ACHN (cell line): ENCODE measurements around the gene TRPV6.
A peak's percentile ranks its signal among the peaks of the same experiment; 100 is the strongest.

Experiments used
- DNase-seq: peaks from one replicate; pipeline ENCODE4 v3.0.0-alpha.2; 2015
- in situ Hi-C: cut with HindIII; loops from 2 replicates; pipeline ENCODE4 v1.10.0; 2017; ENCODE audit warnings: low sequenced_read_pairs, low pct_ligation_motif_present, low pct_unique_long_range_greater_than_20kb

The TRPV6 gene

DNA sequence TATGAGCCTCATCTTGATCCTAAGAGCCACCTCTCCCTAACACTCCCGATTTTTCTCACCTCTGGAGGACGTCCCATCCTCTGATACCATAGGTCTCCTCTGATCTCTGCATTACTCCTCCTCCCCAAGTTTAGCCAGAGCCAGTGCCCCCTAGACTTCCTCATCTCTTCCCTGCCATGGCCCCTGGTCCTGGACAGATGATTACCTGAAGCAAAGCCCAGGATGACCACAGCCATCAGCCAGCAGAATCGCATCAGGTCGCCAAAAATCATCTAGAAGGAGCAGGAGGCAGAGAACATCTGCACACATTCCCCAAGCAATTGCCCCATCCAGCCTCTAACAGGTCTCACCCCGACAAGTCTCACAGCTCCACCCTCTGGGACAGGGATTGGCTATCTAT is 11.7 kb downstream of the TRPV6 start:
- no peak for DNase-seq
- in situ Hi-C loops = no loop called here

DNA sequence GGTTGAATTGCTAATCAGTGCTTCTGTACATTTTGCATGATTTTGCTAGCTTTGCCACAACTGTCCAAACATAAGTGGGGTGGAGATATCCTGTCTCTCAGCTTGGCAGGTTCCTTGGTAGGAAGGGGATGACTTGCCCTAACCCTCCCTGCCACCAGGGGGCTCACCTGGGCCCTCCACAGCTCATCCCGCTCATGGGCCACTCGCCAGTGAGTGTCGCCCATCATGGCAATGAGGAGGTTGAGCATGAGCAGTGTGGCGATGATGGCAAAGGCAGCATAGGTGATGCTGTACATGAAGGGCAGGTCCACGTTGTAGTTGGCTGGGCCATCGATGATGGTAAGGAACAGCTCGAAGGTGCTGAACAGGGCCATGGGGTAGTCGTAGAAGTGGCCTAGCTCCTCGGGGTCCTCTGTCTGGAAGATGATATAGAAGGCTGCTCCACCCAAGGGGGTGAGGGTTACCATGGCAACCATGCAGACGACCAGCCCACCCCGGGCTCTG is 12.2 kb downstream of the TRPV6 start:
- DNase-seq = peak; percentile 37
- in situ Hi-C loops = no loop called here

DNA sequence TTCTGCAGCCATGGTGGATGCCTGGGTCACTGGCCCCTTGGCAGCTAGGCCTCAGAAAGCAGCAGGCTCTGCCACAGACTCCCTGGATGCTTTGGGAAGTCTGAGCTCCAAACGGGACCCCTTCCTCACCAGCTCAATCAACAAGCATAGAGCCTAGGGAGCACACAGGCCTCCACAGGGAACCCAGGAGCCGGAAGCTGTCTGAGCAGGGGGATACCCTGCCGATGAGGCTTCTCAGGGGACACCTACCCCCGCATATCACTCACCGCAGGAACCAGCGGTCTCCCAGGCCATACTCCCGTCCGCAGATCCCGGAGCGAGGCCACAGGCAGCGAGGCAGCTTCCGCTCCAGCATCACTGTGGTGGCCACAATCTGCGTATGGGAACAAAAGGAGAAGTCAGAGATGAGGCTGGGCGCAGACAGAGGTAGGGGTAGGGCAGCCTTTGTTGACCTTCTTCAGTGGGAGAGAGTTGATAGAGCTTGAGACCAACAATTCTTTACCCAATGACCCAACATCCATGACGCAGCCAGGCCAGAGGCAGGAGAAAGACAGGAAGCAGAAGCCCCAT is 13.4 kb downstream of the TRPV6 start:
- no peak for DNase-seq
- in situ Hi-C loops = no loop called here

DNA sequence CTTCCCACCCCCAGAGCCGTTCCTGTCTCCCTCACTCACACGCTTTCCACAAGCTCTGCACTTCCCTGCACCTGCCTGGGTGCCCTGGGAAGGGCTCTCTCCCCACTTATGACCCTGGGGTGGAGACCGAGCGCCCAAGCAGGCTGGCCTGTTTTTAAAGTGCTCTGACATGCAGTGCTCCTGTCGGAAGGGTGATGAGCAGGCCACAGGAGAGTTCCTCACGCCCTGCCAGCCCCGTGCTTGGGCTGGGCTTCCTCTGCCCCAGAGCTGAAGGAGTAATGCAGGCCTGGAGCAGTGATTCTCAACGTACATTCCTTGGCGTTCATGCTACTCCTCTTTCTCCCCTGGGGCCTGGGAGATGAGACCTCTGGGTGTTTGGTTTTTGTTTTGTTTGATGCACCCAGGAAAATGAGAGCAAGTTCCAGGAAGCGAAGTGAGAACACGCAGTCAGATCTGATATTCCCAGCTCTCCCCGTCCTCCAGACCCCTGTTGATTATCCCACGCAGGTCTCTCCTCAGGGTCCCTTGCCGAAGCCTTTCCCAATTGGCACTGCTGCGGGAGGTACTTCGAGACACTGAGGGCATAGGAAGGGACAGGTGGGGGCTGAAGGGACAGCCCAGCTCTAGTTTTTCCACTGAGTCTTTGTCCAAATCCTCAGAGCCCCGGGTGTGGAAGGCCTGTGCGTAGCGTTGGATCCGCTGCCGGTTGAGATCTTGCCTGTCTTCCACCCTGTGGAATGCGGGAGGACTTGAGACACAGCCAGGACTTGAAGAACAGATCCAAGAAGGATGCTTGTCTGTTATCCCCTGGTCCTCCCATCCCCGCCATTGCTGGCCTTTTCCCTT is 14.1 kb downstream of the TRPV6 start:
- no peak for DNase-seq
- in situ Hi-C loops = no loop called here

GRCh38 chr7:142870566-142871259 is 14.8 kb downstream of the TRPV6 start:
- DNase-seq = no peak
- in situ Hi-C loops = no loop called here

DNA sequence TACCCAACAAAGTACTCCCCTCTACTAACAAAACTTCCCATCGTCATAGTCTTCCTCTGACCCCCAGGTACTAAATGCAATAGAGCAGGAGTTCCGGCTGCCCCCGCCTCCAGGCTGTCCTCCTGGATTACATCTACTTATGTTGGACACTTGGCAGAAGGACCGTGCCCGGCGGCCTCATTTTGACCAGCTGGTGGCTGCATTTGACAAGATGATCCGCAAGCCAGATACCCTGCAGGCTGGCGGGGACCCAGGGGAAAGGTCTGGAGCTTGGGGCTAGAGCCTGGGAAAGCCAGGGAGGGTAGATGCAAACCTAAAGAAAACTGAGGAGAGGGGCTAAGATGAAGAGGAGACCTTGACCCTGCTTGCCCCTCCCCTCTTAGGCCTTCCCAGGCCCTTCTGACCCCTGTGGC is 15.4 kb downstream of the TRPV6 start:
- no peak for DNase-seq
- in situ Hi-C loops = no loop called here

DNA sequence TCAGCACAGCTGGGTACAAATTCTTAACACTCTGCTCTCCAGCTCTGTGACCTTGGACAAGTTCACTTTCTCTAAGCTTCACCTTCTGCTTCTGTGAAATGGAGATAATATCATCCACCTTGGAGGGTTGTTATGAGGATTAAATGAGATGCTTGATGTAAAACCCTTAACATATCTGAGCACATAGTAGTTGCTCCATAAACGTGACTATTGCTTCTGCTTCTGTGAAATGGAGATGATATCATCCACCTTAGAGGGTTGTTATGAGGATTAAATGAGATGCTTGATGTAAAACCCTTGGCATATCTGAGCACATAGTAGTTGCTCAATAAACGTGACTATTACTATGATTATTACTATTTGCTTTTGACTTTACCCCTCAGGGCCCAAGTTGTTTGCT is 16.1 kb downstream of the TRPV6 start:
- no peak for DNase-seq
- in situ Hi-C loops = no loop called here

DNA sequence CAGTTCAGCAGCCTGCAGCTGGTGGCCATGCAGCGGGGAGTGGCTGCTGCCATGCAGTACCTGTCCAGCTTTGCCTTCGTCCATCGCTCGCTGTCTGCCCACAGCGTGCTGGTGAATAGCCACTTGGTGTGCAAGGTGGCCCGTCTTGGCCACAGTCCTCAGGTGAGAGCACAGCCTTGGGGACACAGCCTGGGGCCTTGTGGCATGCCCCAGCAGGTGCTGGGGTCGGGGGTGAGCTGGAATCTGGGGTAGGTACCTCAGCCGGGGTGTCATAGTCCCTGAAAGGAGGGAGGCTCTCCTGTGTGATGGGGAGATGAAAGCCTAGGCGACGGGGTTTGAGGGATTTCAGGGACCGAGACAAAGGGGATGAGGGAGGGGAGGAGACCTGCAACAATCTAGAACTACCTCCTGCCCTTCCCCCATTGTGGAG is 16.5 kb downstream of the TRPV6 start:
- DNase-seq = no peak
- in situ Hi-C loops = no loop called here

GRCh38 chr7:142868188-142868985 is 17.2 kb downstream of the TRPV6 start:
- in situ Hi-C loops = no loop called here
- DNase-seq = no peak

DNA sequence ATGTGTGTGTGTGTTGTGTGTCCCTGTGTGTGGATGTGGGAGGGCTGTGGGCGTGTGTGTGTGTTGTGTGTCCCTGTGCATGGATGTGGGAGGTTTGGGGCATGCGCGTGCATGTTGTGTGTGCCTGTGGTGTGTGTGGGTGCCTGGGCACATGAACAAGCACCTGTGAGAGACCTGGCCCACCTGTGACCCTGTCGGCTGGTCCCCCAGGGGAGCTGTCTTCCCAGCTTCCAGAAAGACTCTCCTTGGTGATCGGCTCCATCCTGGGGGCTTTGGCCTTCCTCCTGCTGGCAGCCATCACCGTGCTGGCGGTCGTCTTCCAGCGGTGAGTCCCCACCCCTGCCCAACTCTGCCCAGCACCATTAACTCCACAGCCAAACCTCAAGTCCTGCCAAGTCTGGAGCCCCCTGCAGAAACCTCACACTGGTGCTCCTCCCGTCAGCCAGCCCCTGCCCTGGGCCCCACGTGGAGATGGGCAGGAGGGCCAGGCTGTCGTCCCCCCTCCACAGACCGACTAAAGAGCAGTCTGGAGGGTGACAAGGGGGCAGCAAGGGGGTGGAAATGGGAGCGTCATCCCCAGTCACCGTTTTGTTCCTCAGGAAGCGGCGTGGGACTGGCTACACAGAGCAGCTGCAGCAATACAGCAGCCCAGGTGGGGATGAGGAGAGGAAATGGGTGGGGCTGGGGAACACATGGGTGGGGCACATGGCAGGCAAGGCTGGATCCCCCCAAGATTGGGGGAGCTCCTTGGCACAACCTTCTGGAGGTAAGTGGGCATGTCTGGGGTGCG is 18.0 kb downstream of the TRPV6 start:
- in situ Hi-C loops = no loop called here

GRCh38 chr7:142867097-142867378 is 18.5 kb downstream of the TRPV6 start:
- DNase-seq = no peak
- in situ Hi-C loops = no loop called here

More for the DNA sequence above, 18.0 kb downstream of the TRPV6 start:
- DNase-seq = no peak

DNA sequence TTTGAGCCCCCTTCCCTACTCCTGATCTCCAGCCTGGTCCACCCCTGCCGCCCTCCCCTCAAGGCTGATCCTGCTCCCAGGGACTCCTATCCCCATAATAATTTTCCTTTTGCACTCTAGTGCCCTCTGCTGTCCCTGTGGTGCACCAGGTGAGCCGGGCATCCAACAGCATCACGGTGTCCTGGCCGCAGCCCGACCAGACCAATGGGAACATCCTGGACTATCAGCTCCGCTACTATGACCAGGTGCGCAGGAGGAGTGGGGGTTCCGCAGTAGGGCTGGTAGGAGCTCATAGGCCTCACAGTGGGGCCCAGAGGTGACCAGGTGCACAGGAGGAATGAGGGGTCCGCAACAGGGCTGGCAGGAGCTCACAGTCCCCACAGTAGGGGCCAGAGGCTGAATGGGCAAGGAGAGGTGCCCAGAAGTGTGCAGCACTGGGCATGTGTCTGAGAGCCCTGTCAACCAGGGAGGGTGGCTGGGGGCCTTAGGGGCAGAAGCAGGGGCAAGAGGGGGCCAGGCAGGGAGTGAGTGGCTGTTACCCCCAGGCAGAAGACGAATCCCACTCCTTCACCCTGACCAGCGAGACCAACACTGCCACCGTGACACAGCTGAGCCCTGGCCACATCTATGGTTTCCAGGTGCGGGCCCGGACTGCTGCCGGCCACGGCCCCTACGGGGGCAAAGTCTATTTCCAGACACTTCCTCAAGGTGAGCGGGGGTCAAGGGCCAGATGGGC is 19.0 kb downstream of the TRPV6 start:
- in situ Hi-C loops = no loop called here
- DNase-seq = peak; percentile 58

- in situ Hi-C loops = no loop called here
Measured at GRCh38 chr7:142865766-142866165, 19.8 kb downstream of the TRPV6 start.

DNA sequence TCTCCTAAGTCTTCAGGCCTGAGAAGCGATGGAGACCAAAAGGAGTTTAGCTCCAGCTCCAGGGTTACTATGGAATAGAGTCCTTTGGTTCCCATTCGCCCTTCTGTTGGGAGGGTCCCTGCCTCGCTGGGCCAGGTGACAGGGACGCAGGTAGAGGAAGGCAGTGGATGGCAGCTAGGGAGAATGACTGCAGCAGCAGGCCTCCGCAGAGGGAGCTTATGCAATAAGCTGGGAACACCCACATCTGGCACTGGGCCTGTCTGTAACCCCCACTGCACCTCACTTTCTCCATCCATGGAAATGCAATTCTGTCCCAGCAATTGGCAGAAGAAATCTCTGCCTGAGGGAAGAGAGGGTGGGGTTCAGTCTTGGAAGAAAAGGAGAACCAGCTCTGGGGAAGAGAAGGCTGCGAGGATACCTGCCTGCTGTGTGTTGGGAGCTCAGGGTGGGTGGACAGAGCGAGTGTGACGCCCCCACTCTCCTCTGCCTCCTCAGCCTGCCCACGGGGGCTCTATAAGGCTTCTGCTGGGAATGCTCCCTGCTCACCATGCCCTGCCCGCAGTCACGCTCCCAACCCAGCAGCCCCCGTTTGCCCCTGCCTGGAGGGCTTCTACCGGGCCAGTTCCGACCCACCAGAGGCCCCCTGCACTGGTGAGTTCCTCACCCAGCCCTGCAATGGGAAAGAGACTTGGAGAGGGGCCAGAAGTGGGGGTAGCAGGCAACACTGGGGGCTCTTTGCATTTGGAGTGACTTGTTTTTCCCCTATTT is 20.4 kb downstream of the TRPV6 start:
- in situ Hi-C loops = no loop called here

More at GRCh38 chr7:142865766-142866165, 19.8 kb downstream of the TRPV6 start:
- no peak for DNase-seq

DNA sequence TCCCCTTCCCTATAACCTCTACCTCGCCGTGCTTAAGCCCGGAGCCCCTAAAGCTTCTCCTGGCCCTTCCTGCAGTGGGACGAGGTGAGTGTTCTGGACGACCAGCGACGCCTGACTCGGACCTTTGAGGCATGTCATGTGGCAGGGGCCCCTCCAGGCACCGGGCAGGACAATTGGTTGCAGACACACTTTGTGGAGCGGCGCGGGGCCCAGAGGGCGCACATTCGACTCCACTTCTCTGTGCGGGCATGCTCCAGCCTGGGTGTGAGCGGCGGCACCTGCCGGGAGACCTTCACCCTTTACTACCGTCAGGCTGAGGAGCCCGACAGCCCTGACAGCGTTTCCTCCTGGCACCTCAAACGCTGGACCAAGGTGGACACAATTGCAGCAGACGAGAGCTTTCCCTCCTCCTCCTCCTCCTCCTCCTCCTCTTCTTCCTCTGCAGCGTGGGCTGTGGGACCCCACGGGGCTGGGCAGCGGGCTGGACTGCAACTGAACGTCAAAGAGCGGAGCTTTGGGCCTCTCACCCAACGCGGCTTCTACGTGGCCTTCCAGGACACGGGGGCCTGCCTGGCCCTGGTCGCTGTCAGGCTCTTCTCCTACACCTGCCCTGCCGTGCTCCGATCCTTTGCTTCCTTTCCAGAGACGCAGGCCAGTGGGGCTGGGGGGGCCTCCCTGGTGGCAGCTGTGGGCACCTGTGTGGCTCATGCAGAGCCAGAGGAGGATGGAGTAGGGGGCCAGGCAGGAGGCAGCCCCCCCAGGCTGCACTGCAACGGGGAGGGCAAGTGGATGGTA is 21.5 kb downstream of the TRPV6 start:
- in situ Hi-C loops = no loop called here
- no peak for DNase-seq

More for the DNA sequence above, 20.4 kb downstream of the TRPV6 start:
- DNase-seq = no peak

DNA sequence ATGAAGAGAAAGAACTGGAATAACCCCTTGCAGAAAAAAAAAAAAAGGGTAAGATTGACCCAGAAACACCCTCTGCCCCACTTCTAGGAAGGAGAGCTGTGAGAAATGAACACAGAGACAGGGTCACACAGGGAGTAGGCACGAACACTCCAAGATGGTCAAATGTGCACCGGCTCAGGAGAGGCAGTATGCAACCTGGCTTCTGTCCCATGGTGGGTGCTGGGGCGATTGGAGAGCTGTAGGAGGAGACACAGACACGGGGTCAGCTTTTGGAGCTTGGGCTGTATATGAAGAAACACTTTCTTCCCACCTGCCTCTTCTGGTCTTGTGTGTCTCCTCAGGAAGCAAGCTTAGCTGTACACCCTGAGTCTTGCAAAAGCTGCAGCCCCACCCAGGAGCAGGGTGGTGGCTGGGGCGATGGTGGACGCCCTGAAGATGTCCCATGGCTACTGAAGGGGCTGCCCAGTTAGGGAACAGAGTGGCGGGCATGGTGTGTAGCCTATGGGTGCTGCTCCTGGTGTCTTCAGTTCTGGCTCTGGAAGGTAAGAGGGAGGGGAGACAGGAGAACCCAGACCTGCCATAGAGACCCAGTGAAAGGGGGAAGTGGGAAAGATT is 22.7 kb downstream of the TRPV6 start:
- DNase-seq = no peak
- in situ Hi-C loops = no loop called here
